Keratinocyte (primary cell): ENCODE data around the gene DUSP11.

Experiments
- EZH2 ChIP-seq: IDR thresholded peaks from one replicate; pipeline ENCODE4 v1.6.1; 2012; ENCODE audit warnings: inconsistent platforms, mild to moderate bottlenecking, low read length, moderate library complexity
- TF ChIP-seq, protein P1 (sequence below), 3 experiments: IDR thresholded peaks in 1 of 3; conservative IDR thresholded peaks in 1 of 3; optimal IDR thresholded peaks in 1 of 3; 2 replicates in 2 of 3; 3 replicates in 1 of 3; pipeline versions ENCODE3 to v1.5.1; 2011; ENCODE audit warnings: low read length in 3 of 3, mild to moderate bottlenecking in 3 of 3, moderate library complexity in 2 of 3, control low read depth in 1 of 3, inconsistent platforms in 1 of 3; ENCODE audit not compliant: insufficient read depth in 2 of 3; ENCODE audit errors: extremely low read depth in 1 of 3

DNA sequence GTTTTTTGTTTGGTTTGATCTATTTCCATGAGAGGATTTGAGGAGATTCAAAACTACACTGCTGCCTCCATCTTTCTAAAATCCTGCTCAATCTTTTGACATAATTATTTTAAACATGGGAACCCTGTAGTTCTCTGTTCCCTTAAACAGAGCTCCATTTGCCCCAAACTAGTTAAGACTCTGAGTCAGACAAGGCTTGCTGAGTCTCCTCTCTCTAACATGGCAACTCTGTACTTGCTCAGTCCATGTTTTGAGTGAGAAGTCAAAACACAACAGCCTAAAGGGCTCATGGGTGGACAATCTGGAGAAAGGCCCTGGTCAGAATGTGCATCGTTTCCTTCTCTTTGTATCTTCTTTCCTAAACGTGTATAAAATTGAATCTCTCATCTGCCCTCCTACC lies 41.8 kb upstream of the DUSP11 start:
- TF ChIP-seq, protein P1, sequence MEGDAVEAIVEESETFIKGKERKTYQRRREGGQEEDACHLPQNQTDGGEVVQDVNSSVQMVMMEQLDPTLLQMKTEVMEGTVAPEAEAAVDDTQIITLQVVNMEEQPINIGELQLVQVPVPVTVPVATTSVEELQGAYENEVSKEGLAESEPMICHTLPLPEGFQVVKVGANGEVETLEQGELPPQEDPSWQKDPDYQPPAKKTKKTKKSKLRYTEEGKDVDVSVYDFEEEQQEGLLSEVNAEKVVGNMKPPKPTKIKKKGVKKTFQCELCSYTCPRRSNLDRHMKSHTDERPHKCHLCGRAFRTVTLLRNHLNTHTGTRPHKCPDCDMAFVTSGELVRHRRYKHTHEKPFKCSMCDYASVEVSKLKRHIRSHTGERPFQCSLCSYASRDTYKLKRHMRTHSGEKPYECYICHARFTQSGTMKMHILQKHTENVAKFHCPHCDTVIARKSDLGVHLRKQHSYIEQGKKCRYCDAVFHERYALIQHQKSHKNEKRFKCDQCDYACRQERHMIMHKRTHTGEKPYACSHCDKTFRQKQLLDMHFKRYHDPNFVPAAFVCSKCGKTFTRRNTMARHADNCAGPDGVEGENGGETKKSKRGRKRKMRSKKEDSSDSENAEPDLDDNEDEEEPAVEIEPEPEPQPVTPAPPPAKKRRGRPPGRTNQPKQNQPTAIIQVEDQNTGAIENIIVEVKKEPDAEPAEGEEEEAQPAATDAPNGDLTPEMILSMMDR (optimal IDR thresholded peaks at IDR 0.05 in 1 of 3, IDR thresholded peaks at IDR 0.05 in 1 of 3, conservative IDR thresholded peaks at IDR 0.05 in 1 of 3; ENCODE audit: extremely low read depth in 1 of 3, insufficient read depth in 2 of 3, low read length in 3 of 3): no peak
- no peak for TF ChIP-seq EZH2
